Measurements from ENCODE around the gene CGN.

CGN gene

DNA sequence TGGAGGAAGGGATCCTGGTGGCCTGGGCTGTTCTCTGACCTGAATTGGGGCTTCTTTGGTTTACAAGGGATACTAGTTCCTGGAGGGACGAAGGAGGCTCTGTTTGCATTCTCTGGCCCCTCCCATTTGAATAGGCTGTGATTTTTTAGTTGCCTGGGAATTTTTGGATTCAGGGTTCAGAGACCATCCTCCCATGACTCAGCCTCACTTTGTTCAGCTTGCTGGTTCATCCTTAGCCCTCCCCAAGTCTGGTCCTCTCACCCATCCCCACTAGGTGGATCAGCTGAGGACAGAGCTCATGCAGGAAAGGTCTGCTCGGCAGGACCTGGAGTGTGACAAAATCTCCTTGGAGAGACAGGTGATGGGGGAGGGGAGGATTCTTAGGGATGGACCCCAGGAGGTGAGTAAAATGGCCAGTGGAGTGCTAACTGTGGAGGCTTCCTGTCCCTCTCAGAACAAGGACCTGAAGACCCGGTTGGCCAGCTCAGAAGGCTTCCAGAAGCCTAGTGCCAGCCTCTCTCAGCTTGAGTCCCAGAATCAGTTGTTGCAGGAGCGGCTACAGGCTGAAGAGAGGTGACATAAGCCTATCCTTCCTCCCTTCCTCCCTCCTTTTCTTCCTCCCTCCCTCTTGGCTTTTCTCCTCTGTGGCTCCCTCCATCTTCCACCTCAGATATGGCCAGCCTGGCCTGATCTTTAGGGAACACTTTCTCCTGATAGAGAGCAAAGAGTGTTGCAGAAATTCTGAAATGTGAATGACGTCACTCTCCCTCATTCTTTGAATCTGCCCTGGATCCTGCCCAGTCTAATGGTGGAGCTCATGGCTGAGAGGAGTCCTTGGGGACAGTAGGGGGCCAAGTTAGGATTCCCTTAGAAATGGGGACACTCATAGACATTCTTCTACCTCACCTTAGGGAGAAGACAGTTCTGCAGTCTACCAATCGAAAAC, 24.4 kb downstream of the CGN start:
- no peak for DNase-seq
- H3K9me3 Mint-ChIP-seq: no peaks in the 10 kb centered on the region
- no peaks in the 10 kb centered on the region for H3K36me3 Mint-ChIP-seq (ENCODE audit: insufficient read depth)
- H3K4me1 Mint-ChIP-seq (ENCODE audit: low read depth in 2 of 2): peaks cover 6 to 11% of the 10 kb centered on the region in 2 donors
- no peak overlapping the region for H3K27ac Mint-ChIP-seq
- H3K4me3 Mint-ChIP-seq: no peak overlapping the region
- no peak for ATAC-seq (replicated peaks)
- peaks cover 0 to 3% of the 10 kb centered on the region in 2 donors for H3K27me3 Mint-ChIP-seq

DNA sequence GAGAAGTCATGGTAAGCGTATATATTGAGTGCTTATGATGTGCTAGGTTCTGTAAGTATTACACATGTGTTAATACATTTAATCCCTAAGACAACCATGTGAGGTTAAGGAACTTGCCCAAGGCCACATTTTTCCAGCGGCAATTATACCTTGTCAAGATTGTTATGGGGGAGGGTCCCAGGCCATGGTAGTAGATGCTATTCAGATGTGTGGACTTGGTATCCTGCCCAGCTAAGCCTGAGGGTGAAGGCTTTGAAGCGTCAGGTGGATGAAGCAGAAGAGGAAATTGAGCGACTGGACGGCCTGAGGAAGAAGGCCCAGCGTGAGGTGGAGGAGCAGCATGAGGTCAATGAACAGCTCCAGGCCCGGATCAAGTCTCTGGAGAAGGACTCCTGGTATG, 25.3 kb downstream of the CGN start:
- Mint-ChIP-seq H3K36me3 (ENCODE audit: insufficient read depth) (no peaks in the 10 kb centered on the region), H3K9me3 (no peaks in the 10 kb centered on the region), H3K4me1 (ENCODE audit: low read depth in 2 of 2) (peaks cover 15 to 18% of the 10 kb centered on the region in 2 donors), H3K27ac (no peak overlapping the region), H3K27me3 (peaks cover 0 to 11% of the 10 kb centered on the region in 2 donors), H3K4me3 (no peak overlapping the region)
- ATAC-seq (replicated peaks) (no peak), DNase-seq (no peak)

DNA sequence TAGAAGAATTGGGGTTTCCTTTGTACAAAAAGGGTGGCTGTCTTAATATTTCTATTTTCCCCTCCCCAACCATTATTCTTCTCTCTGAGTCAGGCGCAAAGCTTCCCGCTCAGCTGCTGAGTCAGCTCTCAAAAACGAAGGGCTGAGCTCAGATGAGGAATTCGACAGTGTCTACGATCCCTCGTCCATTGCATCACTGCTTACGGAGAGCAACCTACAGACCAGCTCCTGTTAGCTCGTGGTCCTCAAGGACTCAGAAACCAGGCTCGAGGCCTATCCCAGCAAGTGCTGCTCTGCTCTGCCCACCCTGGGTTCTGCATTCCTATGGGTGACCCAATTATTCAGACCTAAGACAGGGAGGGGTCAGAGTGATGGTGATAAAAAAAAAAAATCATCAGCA, 25.9 kb downstream of the CGN start:
- Mint-ChIP-seq H3K27me3 (peaks cover 0 to 15% of the 10 kb centered on the region in 2 donors), H3K9me3 (no peaks in the 10 kb centered on the region), H3K36me3 (ENCODE audit: insufficient read depth) (no peaks in the 10 kb centered on the region), H3K4me1 (ENCODE audit: low read depth in 2 of 2) (peaks cover 16 to 20% of the 10 kb centered on the region in 2 donors), H3K27ac (no peak overlapping the region), H3K4me3 (no peak overlapping the region)
- ATAC-seq (replicated peaks): no peak
- no peak for DNase-seq

DNA sequence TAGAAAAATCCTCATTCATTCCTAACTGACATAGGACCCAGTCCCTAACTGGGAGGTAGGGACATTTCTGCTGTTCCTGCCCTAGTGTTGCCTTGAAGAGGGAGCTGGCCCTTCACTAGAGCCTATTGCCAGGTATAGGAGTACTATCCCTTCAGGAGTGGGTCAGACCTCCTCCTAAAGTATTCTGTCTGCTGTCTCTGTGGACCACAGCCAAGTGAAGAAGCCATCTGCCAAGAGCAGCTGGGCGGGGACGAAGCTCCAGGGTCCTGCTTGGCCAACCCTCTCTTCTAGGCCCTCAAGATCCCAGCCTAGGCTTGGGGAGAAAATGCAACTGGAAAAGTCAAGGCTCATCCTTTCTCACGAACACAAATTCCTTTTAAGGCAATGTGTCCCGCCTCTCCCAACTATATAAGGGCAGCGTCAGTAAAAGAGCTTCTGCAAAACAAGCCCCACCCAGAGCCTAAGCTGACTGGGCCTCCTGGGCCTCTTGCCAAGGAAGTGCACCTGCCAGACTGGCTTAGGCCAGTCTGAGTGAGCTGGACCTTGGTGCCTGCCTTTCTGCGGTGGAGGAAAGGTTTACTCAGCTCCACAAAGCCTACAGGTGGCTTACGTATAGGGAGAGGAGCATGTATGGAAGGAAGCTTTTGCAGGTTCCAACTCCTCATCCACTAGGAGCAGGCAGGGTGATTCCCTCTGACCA, 28.3 kb downstream of the CGN start:
- no peak for ATAC-seq (replicated peaks)
- H3K27ac Mint-ChIP-seq: no peak overlapping the region
- no peaks in the 10 kb centered on the region for H3K36me3 Mint-ChIP-seq (ENCODE audit: insufficient read depth)

DNA sequence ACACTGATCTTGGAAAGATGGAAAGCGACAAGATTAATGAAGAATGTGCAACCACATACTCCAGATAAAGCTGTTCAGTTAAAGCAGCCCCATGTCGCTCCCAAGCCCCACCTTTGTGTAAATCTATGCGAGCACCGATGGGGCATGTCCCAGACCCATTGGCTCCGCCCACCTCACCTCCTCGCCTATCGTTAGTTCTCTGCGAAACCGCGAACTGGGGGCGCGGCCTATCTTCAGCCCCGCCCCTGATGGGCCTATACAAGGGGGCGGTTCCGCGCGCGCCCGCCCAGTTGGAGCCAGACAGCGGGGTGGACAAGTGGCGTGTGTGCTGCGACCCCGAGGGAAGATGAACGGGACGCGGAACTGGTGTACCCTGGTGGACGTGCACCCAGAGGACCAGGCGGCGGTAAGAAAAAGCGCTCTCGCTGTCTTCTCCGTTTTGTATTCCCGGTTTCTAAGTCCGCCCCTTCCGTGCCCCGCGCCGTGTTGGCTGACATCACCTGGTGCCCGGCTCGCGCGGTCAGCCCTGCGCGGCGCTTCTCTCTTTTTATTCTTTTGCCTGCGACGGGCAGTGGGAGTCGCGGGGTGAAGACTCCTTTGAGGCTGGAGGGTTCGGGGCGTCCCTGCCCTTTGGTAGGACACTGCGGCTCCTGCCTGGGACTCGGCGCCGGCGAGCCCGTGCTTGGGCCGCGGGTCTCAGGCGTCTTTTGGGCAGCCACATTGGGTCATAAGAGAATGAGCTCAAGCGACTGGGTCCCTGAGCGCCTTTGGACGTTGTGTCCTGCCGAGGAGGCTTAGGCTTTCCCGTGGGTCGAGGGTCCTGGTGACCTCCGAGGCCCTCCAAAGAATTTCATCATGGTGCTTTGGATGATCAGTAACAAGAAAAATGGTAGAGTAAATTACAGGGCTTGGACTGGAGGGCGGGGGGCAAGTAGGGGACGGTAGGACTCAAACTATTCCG, 29.1 kb downstream of the CGN start, which contains the start of gene TUFT1:
Gene TUFT1, plus strand, starts transcription at position 289 of the 961 bp plus-strand sequence. Its CDS starts 58 bp downstream, at position 347.
- H3K4me1 Mint-ChIP-seq (ENCODE audit: low read depth in 2 of 2): peaks cover 16 to 20% of the 10 kb centered on the region in 2 donors
- no peaks in the 10 kb centered on the region for H3K9me3 Mint-ChIP-seq
- peak within 1 kb of the TSS; percentile 93 to 98 for H3K4me3 Mint-ChIP-seq
- H3K27ac Mint-ChIP-seq: peak within 1 kb of the TSS; percentile 83 to 89
- DNase-seq (peak; percentile 92 to 96 (median 94)), ATAC-seq (replicated peaks) (peak; percentile 98)
- H3K36me3 Mint-ChIP-seq (ENCODE audit: insufficient read depth): no peaks in the 10 kb centered on the region
- peaks cover 0 to 15% of the 10 kb centered on the region in 2 donors for H3K27me3 Mint-ChIP-seq

More for the DNA sequence above, 28.3 kb downstream of the CGN start:
- H3K4me1 Mint-ChIP-seq (ENCODE audit: low read depth in 2 of 2): peaks cover 16 to 20% of the 10 kb centered on the region in 2 donors
- peaks cover 0 to 15% of the 10 kb centered on the region in 2 donors for H3K27me3 Mint-ChIP-seq
- no peaks in the 10 kb centered on the region for H3K9me3 Mint-ChIP-seq
- DNase-seq: no peak
- H3K4me3 Mint-ChIP-seq: peak overlapping the region; percentile 93 to 98

DNA sequence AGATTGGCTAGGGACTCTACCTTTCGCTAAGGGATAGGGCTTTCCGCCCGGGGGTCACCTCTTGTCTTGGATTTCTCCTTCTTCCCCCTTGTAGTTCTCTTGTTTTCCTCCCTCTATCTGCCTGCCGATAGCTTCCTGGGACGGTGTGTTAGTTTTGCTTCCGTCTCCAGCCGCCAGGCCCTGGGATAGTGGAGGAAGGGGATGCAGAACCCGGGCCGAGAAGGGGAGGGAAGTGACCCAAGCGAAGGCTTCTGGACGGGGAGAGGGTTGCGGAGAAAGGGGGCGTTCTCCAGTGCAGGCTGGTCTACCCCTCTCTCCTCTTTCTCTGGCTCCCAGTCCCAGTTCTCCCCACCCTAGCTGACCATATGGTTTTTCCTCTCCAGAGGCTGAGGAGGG, 29.8 kb downstream of the CGN start:
- peaks cover 0 to 15% of the 10 kb centered on the region in 2 donors for H3K27me3 Mint-ChIP-seq
- H3K4me1 Mint-ChIP-seq (ENCODE audit: low read depth in 2 of 2): peaks cover 16 to 20% of the 10 kb centered on the region in 2 donors
- H3K4me3 Mint-ChIP-seq: peak overlapping the region; percentile 93 to 98
- no peaks in the 10 kb centered on the region for H3K9me3 Mint-ChIP-seq
- H3K36me3 Mint-ChIP-seq (ENCODE audit: insufficient read depth): no peaks in the 10 kb centered on the region
- ATAC-seq (replicated peaks) (no peak), DNase-seq (no peak)
- peak overlapping the region in 1 of 2 donors; percentile 89 for H3K27ac Mint-ChIP-seq

DNA sequence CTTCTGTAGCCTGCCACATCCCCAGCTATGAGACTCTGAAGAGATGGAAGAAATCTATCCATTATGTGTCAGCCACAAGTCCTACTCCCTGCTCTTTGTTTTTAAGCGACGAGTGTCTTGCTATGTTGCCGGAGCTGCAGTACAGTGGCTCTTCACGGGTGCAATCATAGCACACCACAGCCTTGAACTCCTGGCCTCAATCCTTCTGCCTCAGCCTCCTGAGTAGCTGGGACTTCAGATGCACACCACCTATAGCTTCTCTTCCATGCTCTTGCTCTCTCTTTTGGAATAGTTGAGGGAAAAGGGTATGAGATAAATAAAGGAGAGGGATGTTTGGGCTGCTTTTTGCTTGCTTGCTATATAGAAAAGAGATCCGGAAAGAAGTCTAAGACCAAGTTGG, 30.6 kb downstream of the CGN start:
- DNase-seq (no peak), ATAC-seq (replicated peaks) (no peak)
- H3K36me3 Mint-ChIP-seq (ENCODE audit: insufficient read depth): no peaks in the 10 kb centered on the region
- H3K27ac Mint-ChIP-seq: no peak overlapping the region
- peaks cover 0 to 15% of the 10 kb centered on the region in 2 donors for H3K27me3 Mint-ChIP-seq
- peak overlapping the region; percentile 93 to 98 for H3K4me3 Mint-ChIP-seq
- H3K9me3 Mint-ChIP-seq: no peaks in the 10 kb centered on the region
- peaks cover 16 to 20% of the 10 kb centered on the region in 2 donors for H3K4me1 Mint-ChIP-seq (ENCODE audit: low read depth in 2 of 2)

DNA sequence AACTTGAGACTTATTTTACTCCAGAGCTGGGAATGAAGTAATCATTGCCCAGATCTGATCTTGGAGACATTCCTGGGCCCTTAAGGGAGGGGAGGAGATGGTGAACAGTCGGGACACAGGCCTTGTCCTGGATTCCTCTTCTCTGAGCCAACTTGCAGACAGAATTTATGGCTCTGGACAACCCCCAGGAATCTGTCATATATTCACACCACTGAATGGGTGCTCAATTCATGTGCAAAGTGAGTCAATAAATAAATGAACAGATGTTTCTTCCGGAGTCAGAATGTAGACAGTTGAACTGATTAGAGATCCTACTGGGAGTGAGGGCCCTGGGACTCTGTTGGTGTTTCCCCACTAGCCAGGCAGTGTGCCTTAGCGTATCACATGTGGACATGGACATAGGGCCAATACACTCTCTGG, 31.5 kb downstream of the CGN start:
- ATAC-seq (replicated peaks) (no peak), DNase-seq (no peak)
- H3K4me3 Mint-ChIP-seq: no peak overlapping the region

DNA sequence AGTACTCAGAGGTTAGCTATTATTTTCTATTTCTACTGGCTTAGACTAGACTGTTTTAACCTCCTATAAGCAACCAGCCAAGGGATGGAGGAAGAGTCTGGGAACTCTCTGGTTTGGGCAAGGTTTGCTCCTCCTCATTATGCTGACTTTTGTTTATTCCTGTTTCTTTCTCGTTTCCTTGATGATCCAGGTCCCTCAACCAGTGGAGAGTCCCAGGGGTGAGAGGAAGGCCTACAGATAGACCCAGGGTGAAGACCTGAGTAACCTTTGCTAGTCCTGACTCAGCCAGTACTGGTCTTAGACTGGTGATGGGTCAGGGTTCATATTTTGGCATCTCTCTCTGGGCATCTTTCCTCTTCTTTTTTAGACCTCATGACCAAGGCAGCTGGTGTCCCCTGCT, 34.4 kb downstream of the CGN start:
- Mint-ChIP-seq H3K27me3 (peaks cover 0 to 14% of the 10 kb centered on the region in 2 donors), H3K36me3 (ENCODE audit: insufficient read depth) (peaks cover 7% of the 10 kb centered on the region), H3K9me3 (no peaks in the 10 kb centered on the region), H3K4me3 (no peak overlapping the region), H3K4me1 (ENCODE audit: low read depth in 2 of 2) (peaks cover 10 to 14% of the 10 kb centered on the region in 2 donors), H3K27ac (no peak overlapping the region)
- ATAC-seq (replicated peaks): no peak
- DNase-seq: no peak

More for the DNA sequence above, 31.5 kb downstream of the CGN start:
- H3K9me3 Mint-ChIP-seq: no peaks in the 10 kb centered on the region
- peaks cover 16 to 24% of the 10 kb centered on the region in 2 donors for H3K4me1 Mint-ChIP-seq (ENCODE audit: low read depth in 2 of 2)
- H3K27ac Mint-ChIP-seq: no peak overlapping the region
- H3K27me3 Mint-ChIP-seq: peaks cover 0 to 15% of the 10 kb centered on the region in 2 donors
- no peaks in the 10 kb centered on the region for H3K36me3 Mint-ChIP-seq (ENCODE audit: insufficient read depth)

DNA sequence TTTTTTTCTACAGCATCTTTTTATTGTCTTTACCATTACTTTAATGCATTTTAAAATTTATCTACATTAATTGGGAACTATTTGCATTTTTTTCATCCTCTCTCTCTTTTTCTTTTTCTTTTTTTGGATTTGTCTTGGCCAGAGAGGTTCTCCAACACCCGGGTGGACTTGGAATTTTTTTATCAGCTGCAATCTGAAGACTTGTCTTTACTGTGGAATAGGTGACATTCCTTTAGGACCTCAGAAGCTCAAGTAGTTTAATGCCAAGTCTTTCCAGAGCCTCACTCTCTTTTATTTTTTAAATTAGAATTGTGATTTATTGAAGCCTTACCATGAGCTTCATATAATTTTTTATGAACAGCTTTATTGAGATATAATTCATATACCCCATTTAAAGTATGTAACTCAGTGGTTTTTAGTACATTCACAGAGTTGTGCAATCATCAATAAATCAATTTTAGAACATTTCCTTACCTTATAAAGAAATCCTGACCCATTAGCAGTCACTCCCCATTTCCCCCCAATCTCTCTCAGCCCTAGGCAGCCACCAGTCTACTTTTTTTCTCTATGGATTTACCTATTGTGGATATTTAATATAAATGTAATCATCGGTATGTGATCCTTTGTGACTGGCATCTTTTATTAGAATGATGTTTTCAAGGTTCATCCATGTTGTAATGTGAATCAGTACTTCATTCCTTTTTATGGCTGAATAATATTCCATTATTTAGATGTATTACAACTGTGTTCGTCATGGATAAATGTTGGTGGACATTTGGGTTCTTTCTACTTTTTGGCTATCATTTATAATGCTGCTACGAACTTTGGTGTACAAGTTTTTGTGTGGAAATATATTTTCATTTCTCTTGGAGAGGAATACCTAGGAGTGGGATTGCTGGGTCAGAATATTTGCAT, 35.1 kb downstream of the CGN start:
- Mint-ChIP-seq H3K27ac (no peak overlapping the region), H3K9me3 (no peaks in the 10 kb centered on the region), H3K4me1 (ENCODE audit: low read depth in 2 of 2) (peaks cover 3 to 9% of the 10 kb centered on the region in 2 donors), H3K4me3 (no peak overlapping the region), H3K36me3 (ENCODE audit: insufficient read depth) (peaks cover 7% of the 10 kb centered on the region), H3K27me3 (peaks cover 5 to 6% of the 10 kb centered on the region in 2 donors)
- DNase-seq (no peak), ATAC-seq (replicated peaks) (no peak)

DNA sequence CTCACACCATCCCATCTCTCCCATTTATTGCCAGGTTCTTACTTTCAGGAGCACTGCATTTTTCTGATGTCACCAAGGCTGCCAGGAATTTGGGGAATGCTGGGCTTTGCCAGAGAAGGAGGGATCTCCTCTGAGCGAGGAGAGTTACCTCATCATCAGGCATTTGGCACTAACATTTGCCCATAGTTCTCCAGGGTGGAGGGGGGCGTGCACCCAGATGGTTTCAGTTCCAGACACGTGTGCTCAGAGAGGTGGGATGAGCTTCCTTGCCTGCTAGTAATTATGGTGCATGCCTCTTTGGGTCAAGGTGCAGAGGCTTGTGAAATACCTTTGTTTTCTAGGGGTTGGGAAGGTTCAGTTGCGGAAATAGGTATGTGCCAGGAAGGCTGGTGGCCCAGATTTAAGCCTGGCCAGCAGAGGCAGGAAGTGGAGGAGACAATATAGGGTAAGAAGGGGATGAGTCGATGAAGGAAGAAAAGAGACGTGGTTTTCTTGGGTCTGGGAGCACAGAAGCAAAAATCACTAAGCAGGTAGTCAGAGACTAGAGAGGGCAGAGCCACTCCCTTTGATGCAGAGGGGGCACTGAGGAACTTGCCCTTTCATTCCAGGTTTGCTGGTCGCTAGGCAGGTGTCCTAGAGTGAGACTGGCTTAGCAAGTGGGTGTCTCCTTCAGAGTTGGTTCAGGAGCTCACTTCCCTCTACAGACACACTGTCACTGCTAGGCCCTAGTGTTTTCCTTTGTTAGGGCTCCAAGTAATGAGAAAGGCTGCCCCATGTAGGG, 36.1 kb downstream of the CGN start:
- peaks cover 0 to 4% of the 10 kb centered on the region in 2 donors for H3K4me1 Mint-ChIP-seq (ENCODE audit: low read depth in 2 of 2)
- ATAC-seq (replicated peaks): peak; percentile 66
- no peak for DNase-seq
- peak overlapping the region; percentile 4 to 19 for H3K27ac Mint-ChIP-seq
- peak overlapping the region in 1 of 2 donors; percentile 5 for H3K4me3 Mint-ChIP-seq
- H3K9me3 Mint-ChIP-seq: no peaks in the 10 kb centered on the region
- H3K27me3 Mint-ChIP-seq: peaks cover 0 to 6% of the 10 kb centered on the region in 2 donors
- peaks cover 9% of the 10 kb centered on the region for H3K36me3 Mint-ChIP-seq (ENCODE audit: insufficient read depth)

All from effector memory CD8-positive, alpha-beta T cell (primary cell).